RKO (cell line): ENCODE measurements around the gene GYS2.
"Not testable (repeated sequence)": the region's sequence is repeated elsewhere in the genome, so short reads cannot be mapped to it uniquely, and the experiment has no call there.

ENCODE experiments used
- DNase-seq: peaks from one replicate; pipeline ENCODE4 v3.0.0-alpha.2; 2016; ENCODE audit warnings: low spot score

Gene GYS2

GRCh38 chr12:21604245-21605101 lies at the start of gene GYS2:
GYS2 (minus strand) TSS chr12:21604847; CDS start chr12:21604592, 255 bp downstream.
- no peak for DNase-seq

GRCh38 chr12:21651821-21652220 lies 47.2 kb upstream of the GYS2 start:
- DNase-seq, result no peak

- no peak for DNase-seq
These were observed 46.4 kb upstream of the GYS2 start for GRCh38 chr12:21650997-21651396.

- no peak for DNase-seq
These were observed 44.4 kb upstream of the GYS2 start for GRCh38 chr12:21649034-21649433.

GRCh38 chr12:21648378-21648777 lies 43.7 kb upstream of the GYS2 start:
- no peak for DNase-seq

GRCh38 chr12:21647179-21647578 lies 42.5 kb upstream of the GYS2 start:
- DNase-seq, result no peak

GRCh38 chr12:21645041-21645500 lies 40.4 kb upstream of the GYS2 start:
- not testable (repeated sequence) for DNase-seq

GRCh38 chr12:21644516-21644915 lies 39.9 kb upstream of the GYS2 start:
- DNase-seq, result no peak

- DNase-seq, result no peak
These were observed 39.1 kb upstream of the GYS2 start for GRCh38 chr12:21643758-21644157.

GRCh38 chr12:21642707-21643389 lies 38.2 kb upstream of the GYS2 start:
- peak; percentile 65 for DNase-seq

GRCh38 chr12:21638054-21638891 lies 33.6 kb upstream of the GYS2 start:
- no peak for DNase-seq

GRCh38 chr12:21634245-21634644 lies 29.6 kb upstream of the GYS2 start:
- no peak for DNase-seq

- DNase-seq, result no peak
These were observed 26.7 kb upstream of the GYS2 start for GRCh38 chr12:21631367-21631766.

GRCh38 chr12:21627924-21628323 lies 23.3 kb upstream of the GYS2 start:
- no peak for DNase-seq

- DNase-seq, result no peak
These were observed 13.9 kb upstream of the GYS2 start for GRCh38 chr12:21618566-21618965.

- DNase-seq, result no peak
These were observed 12.4 kb upstream of the GYS2 start for GRCh38 chr12:21617030-21617429.

GRCh38 chr12:21615431-21615830 lies 10.8 kb upstream of the GYS2 start:
- no peak for DNase-seq

GRCh38 chr12:21614506-21614905 lies 9.9 kb upstream of the GYS2 start:
- DNase-seq, result no peak

- no peak for DNase-seq
These were observed 9.3 kb upstream of the GYS2 start for GRCh38 chr12:21613931-21614330.

- DNase-seq, result no peak
These were observed 3.5 kb upstream of the GYS2 start for GRCh38 chr12:21608196-21608595.

GRCh38 chr12:21607701-21608100 lies 3.1 kb upstream of the GYS2 start:
- DNase-seq, result peak; percentile 55

- no peak for DNase-seq
These were observed 1.5 kb upstream of the GYS2 start for GRCh38 chr12:21606175-21606574.
